HEK293T (cell line): ENCODE results near the gene STXBP6.

Experiments
- CTCF ChIA-PET: fragments of 350-600 bp; formaldehyde crosslinking; extraction: SDS; loops from one replicate; lab custom pipeline; 2021; ENCODE audit warnings: antibody characterized with exemption, inconsistent platforms; lab: Yijun Ruan, JAX
- POLR2A ChIA-PET: fragments of 350-600 bp; formaldehyde crosslinking; extraction: SDS; loops from one replicate; lab custom pipeline; 2020; ENCODE audit warnings: antibody characterized with exemption, inconsistent platforms; lab: Yijun Ruan, JAX
- DNase-seq: peaks from one replicate; pipeline ENCODE4 v3.0.0; 2012; ENCODE audit warnings: mixed read lengths; ENCODE audit errors: extremely low spot score
- ARNT ChIP-seq: fragments of 450-650 bp; IDR thresholded peaks from 2 replicates; pipeline ENCODE4 v1.6.1; 2017; ENCODE audit warnings: mild to moderate bottlenecking
- BHLHE40 ChIP-seq: fragments of 450-650 bp; IDR thresholded peaks from 2 replicates; pipeline ENCODE4 v1.6.1; 2016; ENCODE audit warnings: mild to moderate bottlenecking, moderate library complexity, borderline replicate concordance
- CTBP1 ChIP-seq: fragments of 450-650 bp; IDR thresholded peaks from 2 replicates; pipeline ENCODE4 v1.6.1; 2016; ENCODE audit warnings: borderline replicate concordance
- ELF4 ChIP-seq: fragments of 450-650 bp; IDR thresholded peaks from 2 replicates; pipeline ENCODE4 v1.6.1; 2017; ENCODE audit warnings: antibody characterized with exemption
- FOXA1 ChIP-seq: fragments of 450-650 bp; IDR thresholded peaks from 2 replicates; pipeline ENCODE4 v1.6.1; 2016; ENCODE audit warnings: mild to moderate bottlenecking
- FOXK2 ChIP-seq: fragments of 450-650 bp; IDR thresholded peaks from 2 replicates; pipeline ENCODE4 v1.6.1; 2016; ENCODE audit warnings: mild to moderate bottlenecking
- FOXM1 ChIP-seq: fragments of 450-650 bp; IDR thresholded peaks from 2 replicates; pipeline ENCODE4 v1.6.1; 2017; ENCODE audit warnings: mild to moderate bottlenecking, borderline replicate concordance
- HDGF ChIP-seq: fragments of 450-650 bp; IDR thresholded peaks from 2 replicates; pipeline ENCODE4 v1.6.1; 2017; ENCODE audit warnings: antibody characterized with exemption, borderline replicate concordance
- L3MBTL2 ChIP-seq: fragments of 450-650 bp; conservative IDR thresholded peaks from 2 replicates; pipeline ENCODE4 v1.6.1; 2016; ENCODE audit warnings: mild to moderate bottlenecking
- LEF1 ChIP-seq: fragments of 450-650 bp; IDR thresholded peaks from 2 replicates; pipeline ENCODE4 v1.6.1; 2017; ENCODE audit warnings: mild to moderate bottlenecking, borderline replicate concordance
- NFRKB ChIP-seq: fragments of 450-650 bp; IDR thresholded peaks from 2 replicates; pipeline ENCODE4 v1.6.1; 2016; ENCODE audit warnings: mild to moderate bottlenecking, moderate library complexity
- SP1 ChIP-seq: fragments of 450-650 bp; IDR thresholded peaks from 2 replicates; pipeline ENCODE4 v1.6.1; 2017
- SUZ12 ChIP-seq: fragments of 450-650 bp; IDR thresholded peaks from 2 replicates; pipeline ENCODE4 v1.6.1; 2016; ENCODE audit warnings: mild to moderate bottlenecking
- TARDBP ChIP-seq: fragments of 450-650 bp; IDR thresholded peaks from 2 replicates; pipeline ENCODE4 v1.6.1; 2016
- ZNF384 ChIP-seq: fragments of 450-650 bp; IDR thresholded peaks from 2 replicates; pipeline ENCODE4 v1.6.1; 2016
- TF ChIP-seq, protein P1 (sequence below): fragments of 450-650 bp; IDR thresholded peaks from 2 replicates; pipeline ENCODE4 v1.6.1; 2016

Gene STXBP6

DNA sequence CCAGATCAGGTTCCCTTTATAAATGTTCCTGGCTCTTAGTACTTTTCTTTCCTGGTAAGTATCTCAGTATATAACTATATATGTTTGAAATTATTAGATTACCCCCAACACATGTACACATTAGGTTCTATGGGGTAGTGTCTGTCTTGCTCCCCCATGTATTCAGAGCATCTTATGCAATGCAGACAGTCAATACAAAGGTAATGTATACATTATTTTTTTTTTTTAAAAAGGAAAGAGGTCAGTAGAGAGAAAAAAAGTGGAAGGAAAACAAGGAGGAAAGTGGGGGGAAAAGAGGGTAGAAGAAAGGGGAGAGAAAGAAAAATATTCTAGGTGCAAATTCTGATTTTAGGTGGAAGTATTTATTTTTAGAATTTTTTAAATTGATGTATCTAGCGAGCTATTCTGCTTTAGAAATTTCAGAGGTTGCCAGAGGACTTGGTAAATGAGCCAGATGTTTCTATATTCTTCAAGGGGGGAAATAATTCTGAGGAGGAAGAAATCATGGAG lies 157.9 kb downstream of the STXBP6 start:
- ChIA-PET CTCF (no interaction called here), POLR2A (no interaction called here)
- no peak for TF ChIP-seq HDGF
- DNase-seq, result no peak

DNA sequence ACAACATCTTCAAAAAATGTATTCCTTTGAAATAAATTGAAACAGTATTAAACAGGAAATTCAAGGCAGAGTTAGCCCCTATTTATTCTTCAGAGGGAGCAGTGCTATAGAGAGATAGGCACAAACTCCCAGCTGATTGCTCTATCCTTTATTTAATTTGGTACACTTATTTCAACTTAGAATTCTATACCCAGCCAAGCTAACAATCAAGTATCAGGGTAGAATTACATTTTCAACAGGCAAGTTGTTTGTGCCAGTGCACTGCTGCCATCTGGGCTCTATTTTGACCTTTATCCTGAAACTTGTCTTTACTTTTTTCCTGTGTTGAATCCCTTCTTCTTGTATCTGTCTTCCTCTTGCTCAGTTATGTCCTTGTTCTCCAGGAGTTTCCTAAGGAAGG lies 159.2 kb downstream of the STXBP6 start:
- ChIA-PET POLR2A (no interaction called here), CTCF (no interaction called here)
- no peak for DNase-seq
- TF ChIP-seq FOXA1 (no peak), FOXM1 (no peak), L3MBTL2 (no peak), FOXK2 (no peak), TARDBP (no peak), NFRKB (no peak), SUZ12 (no peak), ZNF384 (no peak), CTBP1 (no peak), BHLHE40 (no peak), HDGF (no peak), SP1 (no peak)

DNA sequence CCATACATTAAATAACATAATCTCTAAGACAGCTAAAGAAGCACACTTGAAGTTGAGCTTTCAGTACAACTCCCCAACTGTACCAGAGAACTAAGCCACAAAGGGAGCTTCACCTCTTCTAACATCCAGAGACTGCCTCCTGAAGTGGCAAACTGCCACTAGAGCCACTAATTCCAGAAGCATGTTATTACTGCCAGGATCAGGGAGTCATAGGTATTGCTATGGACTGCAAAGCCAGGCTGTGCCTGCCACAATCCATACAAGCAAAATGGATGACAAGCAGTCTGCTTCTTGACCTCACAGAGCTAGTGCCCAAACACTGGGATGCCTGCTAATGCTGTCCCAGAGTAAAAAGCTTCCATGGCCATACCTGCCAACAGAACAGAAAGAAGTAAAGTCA lies 160.1 kb downstream of the STXBP6 start:
- ChIA-PET CTCF (no interaction called here), POLR2A (no interaction called here)
- no peak for TF ChIP-seq BHLHE40
- TF ChIP-seq ARNT, result no peak
- TF ChIP-seq L3MBTL2, result no peak
- TF ChIP-seq ZNF384, result no peak
- no peak for TF ChIP-seq HDGF
- TF ChIP-seq SUZ12, result no peak
- no peak for TF ChIP-seq LEF1
- no peak for TF ChIP-seq SP1
- TF ChIP-seq CTBP1, result no peak
- TF ChIP-seq, protein P1, sequence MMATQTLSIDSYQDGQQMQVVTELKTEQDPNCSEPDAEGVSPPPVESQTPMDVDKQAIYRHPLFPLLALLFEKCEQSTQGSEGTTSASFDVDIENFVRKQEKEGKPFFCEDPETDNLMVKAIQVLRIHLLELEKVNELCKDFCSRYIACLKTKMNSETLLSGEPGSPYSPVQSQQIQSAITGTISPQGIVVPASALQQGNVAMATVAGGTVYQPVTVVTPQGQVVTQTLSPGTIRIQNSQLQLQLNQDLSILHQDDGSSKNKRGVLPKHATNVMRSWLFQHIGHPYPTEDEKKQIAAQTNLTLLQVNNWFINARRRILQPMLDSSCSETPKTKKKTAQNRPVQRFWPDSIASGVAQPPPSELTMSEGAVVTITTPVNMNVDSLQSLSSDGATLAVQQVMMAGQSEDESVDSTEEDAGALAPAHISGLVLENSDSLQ, result no peak
- no peak for TF ChIP-seq FOXA1
- TF ChIP-seq ELF4, result no peak
- DNase-seq, result no peak

DNA sequence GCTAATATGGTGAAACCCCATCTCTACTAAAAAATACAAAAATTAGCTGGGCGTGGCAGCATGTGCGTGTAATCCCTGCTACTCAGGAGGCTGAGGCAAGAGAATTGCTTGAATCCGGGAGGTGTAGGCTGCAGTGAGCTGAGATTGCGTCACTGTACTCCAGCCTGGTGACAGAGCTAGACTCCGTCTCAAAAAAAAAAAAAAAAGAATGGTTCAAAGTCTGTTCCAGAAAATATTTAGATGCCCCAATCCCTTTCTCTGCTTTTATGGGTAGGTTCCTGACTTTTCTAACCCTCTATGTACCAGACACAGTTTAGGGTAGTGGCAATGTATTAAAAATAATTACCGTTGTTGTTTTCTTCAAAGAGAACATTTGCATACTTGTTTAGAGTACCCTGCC lies 161.4 kb downstream of the STXBP6 start:
- ChIA-PET CTCF (no interaction called here), POLR2A (no interaction called here)
- DNase-seq, result no peak
- TF ChIP-seq SP1, result no peak
- TF ChIP-seq BHLHE40, result no peak
- no peak for TF ChIP-seq SUZ12
- no peak for TF ChIP-seq FOXA1
- TF ChIP-seq, protein P1, result no peak
- TF ChIP-seq LEF1, result no peak
- TF ChIP-seq FOXM1, result no peak
- no peak for TF ChIP-seq NFRKB
- TF ChIP-seq ELF4, result no peak
- no peak for TF ChIP-seq ZNF384
- no peak for TF ChIP-seq L3MBTL2
- TF ChIP-seq ARNT, result no peak
- no peak for TF ChIP-seq HDGF

DNA sequence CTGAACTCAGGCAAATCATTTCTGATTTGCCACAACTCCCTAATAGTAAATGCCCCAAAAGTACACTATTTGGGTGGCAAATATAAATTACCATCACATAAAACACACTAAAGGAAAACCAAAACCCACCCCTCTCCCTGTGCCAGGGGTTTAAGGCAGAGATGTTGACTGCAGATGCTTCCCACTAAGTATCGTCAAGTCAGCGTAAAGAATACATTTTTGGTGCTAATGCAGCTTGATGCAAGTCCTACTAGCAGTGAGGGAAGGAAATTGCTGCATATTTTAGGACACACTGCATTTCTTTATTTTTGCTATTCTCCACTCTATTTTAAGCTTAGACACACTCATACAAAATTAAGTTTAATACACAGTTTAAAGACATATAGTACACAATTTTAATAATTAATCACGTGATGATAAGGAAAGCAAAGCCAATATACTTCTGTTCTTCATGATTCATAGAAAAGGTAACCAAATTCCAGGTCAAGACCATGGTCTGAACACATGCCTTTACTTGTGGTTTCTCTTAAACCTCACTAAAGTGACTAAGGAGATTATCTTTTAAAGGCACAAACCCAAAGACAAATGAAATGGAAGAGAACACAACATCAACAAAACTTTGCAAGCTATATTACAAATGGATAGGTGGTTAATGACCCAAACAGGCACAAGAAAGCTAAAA lies 162.2 kb downstream of the STXBP6 start:
- no peak for TF ChIP-seq SP1
- TF ChIP-seq FOXK2, result no peak
- no peak for TF ChIP-seq NFRKB
- TF ChIP-seq, protein P1, result no peak
- no peak for TF ChIP-seq FOXA1
- TF ChIP-seq TARDBP, result no peak
- TF ChIP-seq SUZ12, result no peak
- TF ChIP-seq LEF1, result no peak
- no peak for TF ChIP-seq L3MBTL2
- TF ChIP-seq HDGF, result no peak
- no peak for TF ChIP-seq ZNF384
- TF ChIP-seq BHLHE40, result no peak
- TF ChIP-seq FOXM1, result no peak
- CTCF ChIA-PET, result no interaction called here

DNA sequence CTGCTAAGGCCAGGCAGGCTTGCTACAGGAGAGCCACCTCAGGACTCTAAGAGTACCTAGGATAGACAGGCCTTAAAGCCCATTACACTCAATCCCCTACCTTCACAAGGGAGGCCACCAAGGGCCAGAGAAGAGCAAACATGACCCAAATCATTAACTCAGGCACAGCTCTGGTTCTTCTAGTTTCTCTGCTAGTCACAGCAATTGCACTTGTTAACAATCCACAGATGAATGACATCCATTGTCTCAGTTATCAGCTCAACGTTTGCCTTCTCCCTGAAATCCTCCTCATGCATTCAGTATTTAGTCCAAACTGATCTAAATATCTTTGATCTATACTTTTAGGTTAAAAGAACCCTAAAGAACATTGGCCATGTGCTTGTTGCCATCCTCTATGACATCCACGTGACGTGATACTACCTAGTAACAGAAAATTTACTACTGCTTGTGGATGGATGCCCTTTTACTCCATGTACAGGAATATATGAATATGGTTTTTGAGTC lies 164.5 kb downstream of the STXBP6 start:
- no peak for TF ChIP-seq ARNT
- no peak for TF ChIP-seq CTBP1
- TF ChIP-seq FOXA1, result no peak
- no peak for TF ChIP-seq ZNF384
- no peak for TF ChIP-seq SUZ12

More for the DNA sequence above, 162.2 kb downstream of the STXBP6 start:
- POLR2A ChIA-PET, result no interaction called here
- no peak for DNase-seq

DNA sequence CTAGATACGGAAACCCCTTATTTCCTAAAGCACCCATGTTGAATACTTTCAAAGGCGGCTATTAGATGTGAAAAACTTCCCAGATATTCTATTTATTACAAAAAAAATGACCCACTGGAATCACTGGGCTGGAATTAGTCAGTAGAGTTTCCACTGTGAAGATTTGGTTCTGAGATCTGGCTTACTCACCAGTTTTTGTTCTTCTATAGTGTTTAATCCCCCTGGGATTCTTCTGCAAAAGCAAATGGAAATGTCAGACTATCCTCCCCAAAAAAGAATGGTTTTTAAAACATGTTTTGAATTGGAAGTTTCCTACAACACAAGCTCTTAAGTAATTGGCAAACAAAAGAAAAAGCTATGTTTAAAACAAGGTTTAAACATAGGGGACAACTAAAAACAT lies 166.4 kb downstream of the STXBP6 start:
- ChIA-PET CTCF (no interaction called here), POLR2A (no interaction called here)
- TF ChIP-seq BHLHE40 (no peak), L3MBTL2 (no peak), ARNT (no peak), SUZ12 (no peak), NFRKB (no peak), HDGF (no peak), SP1 (no peak), TARDBP (no peak), CTBP1 (no peak), FOXA1 (no peak), FOXM1 (no peak), LEF1 (no peak), ZNF384 (no peak), ELF4 (no peak), FOXK2 (no peak)
- TF ChIP-seq, protein P1, result no peak
- DNase-seq, result no peak

More for the DNA sequence above, 164.5 kb downstream of the STXBP6 start:
- DNase-seq, result no peak
- ChIA-PET CTCF (no interaction called here), POLR2A (no interaction called here)
